TTC549 (cell line): Measurements from ENCODE around the gene PCDH12.
"Not testable (repeated sequence)": the region's sequence is repeated elsewhere in the genome, so short reads cannot be mapped to it uniquely, and the experiment has no call there.

ENCODE experiments used
- FAIRE-seq: peaks from 2 replicates; lab custom pipeline; 2012; peaks lifted over from hg19 to GRCh38; lab: Jason Lieb, UNC

Gene PCDH12

DNA sequence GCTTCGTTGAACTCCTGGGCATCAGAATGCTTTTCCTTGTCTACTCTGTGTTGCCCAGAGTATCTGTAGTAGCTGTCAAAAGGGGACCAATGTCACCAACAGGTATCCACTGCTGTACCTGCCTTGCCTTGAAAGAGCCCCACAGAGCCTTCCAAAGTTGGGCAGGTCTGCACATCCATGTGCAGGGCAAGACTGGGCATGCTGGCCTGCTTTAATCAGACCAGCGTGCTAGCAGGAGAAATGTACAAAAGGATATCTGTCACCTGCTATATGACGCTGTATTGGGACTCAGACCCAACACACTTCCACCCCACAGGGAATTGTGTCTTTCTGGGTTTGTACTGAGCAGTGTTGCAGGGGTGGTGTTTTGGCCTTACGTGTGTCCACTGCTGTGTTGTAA lies 22.5 kb downstream of the PCDH12 start:
- no peak for FAIRE-seq

DNA sequence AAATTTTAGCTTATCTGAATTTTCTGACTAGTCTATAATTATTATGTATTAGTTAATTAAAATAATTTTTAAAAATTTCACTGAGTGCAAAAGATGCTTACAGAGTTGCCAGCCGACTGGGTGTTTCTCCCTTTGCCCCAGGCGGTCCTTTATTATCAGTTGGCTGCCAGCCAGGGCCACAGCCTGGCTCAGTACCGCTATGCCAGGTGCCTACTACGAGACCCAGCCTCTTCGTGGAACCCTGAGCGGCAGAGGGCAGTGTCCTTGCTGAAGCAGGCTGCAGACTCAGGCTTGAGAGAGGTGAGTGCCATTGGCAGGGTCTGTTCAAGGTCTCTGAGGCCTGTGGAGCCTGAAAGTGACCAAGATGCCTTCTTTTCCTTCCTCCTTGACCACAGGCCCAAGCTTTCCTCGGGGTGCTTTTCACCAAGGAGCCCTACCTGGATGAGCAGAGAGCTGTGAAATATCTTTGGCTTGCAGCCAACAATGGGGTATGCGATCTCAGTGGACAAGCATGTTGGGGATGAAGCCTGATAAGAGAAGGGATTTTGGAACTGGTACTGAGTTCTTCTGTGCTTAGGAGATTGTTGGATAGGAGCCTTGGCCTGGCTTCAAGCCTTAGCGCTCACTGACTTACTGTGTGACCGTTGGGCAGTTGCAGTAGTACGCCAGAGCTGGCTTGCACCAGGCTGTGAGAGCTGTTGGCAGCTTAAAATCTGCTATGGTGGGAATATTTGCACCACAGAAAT lies 23.7 kb downstream of the PCDH12 start:
- no peak for FAIRE-seq

DNA sequence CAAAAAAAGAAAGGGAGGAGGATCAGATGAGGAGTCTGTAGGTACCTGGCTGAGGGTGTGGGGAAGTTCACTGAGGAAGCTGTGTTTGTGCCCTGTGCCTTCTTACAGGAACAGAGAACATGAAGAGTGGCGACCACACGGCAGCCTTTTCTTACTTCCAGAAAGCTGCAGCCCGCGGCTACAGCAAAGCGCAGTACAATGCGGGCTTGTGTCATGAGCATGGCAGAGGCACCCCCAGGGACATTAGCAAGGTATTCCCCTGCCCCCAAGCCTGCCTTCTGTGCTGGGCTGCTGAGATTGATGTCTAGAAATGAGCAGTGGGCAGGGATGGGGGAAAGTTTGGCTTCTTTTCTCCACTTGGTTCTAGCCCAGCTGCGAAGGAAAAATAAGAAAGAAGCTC lies 24.9 kb downstream of the PCDH12 start:
- no peak for FAIRE-seq

DNA sequence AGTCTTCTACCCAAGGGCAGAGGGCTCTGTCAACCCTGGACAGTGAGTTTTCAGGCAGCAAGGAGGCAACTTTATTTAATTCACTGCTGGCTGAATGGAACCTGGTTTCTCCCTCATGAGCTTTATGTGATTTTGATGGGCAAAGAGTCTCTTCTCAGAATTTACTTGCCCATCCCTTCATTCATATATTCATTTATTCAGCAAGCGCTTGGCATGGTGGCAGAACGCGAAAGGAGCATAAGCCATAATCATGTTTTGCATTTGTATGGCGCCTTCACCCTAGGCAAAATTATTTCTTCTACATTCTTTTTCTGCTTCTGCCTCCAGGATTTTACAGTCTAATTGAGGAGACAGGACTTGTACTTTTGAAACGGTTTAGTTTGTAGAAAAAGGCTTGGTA lies 26.3 kb downstream of the PCDH12 start:
- FAIRE-seq = no peak

DNA sequence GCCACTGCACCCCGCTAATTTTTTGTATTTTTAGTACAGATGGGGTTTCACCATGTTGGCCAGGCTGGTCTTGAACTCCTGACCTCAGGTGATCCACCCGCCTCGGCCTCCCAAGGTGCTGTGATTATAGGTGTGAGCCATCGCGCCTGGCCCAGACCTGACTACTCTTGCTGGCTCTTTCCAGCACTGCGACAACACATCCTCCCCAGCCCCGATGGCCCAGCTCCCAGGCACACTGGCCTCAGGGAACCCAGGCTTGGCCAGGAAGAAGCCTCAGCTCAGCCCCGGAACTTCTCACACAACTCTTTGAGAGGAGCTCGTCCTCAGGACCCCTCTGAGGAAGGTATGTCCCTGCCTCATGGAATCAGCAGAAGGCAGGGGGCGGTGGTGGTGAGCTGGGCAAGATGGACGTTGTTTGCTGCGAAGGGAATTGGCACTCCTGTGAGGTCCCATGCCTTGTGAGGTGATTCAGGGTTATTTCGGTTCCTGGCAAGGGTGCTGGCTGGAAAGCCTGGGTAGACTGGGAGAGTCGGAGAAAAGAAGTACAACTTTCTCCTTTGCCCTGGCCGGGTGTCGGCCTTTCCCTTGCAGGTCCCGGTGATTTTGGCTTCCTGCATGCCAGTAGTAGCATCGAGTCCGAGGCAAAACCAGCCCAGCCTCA lies 28.5 kb downstream of the PCDH12 start:
- FAIRE-seq = no peak

DNA sequence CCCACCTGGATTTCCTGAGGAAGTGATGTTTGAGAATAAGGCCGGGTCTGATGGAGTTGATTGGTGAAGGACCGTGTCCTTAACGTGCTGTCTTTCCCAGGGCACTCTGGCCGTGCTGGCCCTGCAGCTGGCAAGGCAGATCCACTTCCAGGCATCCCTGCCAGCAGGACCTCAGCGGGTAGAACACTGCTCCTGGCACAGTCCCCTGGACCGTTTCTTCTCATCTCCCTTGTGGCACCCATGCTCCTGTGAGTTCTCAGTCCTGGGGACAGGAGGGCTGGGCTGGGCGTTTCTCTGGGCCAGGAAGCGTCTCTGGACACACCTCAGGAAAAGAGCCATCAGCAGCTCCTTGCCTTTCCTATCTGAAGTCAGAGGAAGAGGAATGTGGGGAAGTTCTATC lies 30.0 kb downstream of the PCDH12 start:
- FAIRE-seq = no peak

DNA sequence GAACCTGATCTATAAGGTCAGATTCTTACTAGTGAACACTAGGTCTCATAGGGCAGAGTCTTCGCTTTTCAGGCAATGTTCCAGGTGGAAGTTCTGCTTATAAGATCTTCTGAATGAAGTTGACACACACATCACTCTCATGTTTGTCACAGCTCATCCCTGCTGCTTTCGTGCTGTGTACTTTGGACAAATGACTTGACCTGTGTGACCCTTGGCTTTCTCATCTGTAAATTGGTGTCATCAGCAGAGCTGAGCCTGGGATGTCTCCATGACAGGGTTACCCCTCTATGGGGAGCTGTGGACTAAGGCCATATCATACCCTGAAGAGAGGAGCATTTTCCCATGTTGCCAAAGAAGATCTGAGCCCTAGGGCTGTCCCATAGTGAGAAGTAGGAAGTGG lies 31.6 kb downstream of the PCDH12 start:
- no peak for FAIRE-seq

DNA sequence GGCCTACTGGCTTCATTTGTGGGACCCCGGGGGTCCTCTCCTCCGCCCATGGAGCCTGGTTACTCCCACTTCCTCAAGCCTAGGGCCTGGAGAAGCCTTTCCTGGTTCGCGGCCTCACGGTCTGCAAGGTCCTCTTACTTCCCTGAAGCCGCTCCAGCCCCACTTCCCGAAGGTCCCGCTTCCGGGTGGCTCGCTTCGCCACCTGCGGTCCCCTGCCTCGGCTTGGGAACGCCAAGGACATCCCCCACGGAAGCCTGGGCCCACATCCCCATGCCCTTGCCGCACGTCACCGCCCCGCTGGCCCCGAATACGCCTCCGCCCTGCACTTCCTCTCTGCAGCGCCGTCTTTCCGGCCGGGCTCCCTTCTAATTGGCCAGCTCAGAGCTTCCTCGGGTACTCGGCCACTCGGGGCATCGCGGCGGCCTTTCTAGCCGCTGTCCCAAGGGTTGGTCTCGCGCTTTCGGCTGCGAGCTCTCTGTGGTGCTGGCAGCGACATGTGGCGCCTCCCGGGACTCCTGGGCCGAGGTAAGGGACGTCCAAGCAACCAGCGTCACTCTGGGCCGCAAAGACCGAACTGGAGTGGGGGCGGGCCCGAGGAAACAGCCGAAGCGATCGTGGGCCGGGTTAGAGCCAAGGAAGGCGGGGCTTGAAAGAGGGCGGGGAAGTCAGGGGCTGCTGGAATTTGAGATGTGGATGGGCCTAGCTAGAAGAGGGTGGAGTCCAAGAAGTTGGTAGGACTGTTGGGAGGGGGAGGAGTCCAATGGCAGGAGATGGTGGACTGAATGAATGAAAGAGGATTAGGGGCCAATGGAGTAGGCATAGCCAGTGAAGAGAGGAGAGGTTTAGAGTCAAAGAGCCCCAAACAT lies 34.3 kb downstream of the PCDH12 start, which contains the start of gene DELE1:
Gene DELE1, plus strand, starts transcription at position 424 of the 866 bp plus-strand sequence. Its CDS starts 71 bp downstream, at position 495.
- FAIRE-seq = peak; percentile 78

DNA sequence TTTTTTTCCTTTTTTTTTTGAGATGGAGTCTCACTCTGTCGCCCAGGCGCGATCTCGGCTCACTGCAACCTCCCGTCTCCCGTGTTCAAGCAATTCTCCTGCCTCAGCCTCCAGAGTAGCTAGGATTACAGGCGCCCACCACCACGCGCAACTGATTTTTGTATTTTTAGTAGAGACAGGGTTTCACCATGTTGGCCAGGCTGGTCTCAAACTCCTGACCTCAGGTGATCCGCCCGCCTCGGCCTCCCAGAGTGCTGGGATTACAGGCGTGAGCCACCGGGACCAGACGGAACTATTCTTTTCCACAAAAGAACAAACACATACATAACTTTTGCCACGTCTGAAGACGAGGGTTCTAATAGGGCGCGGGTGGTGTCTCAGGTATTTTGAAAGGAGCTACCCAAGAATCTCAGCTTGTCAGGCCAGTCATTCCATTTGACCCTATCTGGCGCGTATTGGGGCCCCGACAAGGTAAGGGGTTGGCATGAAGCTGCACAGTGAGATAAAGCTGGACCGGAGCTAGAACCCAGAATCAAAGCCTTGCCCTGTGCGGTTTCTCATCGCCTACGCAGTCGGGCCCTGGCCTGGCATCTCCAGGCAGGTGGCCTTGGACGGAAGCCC lies 35.1 kb downstream of the PCDH12 start:
- FAIRE-seq = not testable (repeated sequence)

DNA sequence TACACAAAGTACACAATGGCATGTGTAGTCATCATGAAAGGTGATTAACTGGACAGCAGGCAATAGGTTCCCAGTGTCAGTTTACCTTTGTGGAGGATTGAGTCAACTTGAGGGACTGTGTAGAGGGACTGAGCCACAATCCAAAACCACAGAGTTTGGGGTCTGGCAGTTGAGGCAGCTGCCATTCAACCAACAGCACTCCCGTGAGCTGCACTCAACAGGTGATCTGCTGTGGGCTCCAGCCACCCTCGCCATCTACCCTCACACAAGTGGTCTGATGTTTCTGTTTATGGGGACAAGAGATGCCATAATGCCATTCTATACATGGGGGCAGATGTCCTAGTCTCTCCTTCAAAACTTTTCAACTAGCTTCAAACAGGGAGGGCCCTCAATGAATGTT lies 37.2 kb downstream of the PCDH12 start:
- no peak for FAIRE-seq

DNA sequence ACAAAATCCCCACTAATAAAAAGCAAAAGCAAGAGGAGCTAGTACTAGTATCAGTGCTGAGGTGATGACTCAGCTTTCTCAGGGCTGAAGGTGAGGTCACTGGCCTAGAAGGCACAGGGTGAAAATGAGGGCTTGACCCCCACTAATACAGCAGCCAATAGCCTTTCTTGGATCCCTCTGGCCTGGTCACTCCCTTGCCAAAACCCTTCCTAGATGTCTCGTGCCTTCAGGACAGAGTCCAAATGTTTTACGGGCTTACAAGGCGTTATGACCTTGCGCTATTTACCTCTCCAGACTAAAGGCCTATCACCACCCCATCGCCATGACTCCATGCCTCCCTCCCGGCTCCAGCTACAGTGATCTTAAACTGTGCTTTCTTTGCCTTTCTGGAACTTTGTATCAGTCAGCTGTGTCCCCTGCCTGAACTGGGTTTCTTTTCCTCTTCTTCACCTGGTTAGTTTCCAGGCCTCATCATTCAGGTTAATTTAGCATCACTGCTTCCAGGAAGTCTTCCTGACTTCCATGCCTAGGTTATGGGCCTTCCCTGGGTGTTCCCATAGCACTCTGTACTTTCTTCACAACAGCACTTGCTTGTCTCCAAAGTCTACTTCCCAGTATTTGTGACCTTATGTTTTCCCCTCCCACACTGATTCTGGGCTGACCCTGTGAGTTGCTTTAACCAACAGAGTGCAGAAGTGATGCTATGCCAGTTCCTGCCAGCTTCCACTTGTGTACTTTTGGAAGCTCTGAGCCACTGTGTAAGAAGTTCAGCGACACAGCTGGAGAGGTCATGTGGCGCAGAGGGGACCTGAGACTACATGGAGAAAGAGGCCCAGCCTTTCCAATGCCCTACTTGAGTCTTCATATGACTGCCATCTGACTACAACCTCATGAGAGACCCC lies 38.5 kb downstream of the PCDH12 start:
- FAIRE-seq = no peak

DNA sequence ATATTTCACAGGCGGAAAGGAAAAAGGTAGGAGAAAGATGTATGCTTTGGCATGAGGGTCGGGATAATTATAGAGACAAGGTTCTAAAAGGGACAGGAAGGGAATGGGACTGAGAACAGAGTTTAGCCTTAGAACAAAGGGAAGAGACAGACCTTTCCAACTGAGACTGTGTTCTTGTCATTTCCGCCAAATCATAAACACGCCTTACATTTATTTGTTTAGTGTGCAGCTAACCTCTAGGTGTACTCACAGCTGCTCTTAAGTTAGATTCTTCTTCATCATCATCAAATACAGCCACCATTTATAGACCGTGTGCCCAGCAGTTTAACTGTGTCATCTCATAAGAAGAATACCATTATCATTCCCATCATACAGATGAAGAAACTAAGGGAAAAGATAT lies 40.2 kb downstream of the PCDH12 start:
- FAIRE-seq = no peak

DNA sequence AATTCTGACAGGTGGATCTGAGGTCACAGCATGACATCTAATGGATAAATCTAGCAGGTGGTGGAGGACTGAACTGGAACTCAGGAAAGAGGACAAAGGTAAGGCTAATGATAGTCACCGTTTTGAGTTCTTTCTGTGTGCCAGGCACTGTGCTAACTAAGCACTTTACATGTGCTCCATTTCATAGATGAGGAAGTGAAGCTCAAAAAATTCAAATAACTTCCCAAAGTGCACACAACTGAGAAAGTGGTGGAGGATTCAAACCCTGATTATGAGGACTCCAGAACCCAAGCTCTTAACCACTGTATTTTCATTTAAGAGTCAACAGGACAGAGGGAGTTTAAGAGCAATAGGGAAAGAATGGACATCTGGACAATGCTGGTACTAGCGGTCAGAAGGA lies 41.5 kb downstream of the PCDH12 start:
- FAIRE-seq = no peak

DNA sequence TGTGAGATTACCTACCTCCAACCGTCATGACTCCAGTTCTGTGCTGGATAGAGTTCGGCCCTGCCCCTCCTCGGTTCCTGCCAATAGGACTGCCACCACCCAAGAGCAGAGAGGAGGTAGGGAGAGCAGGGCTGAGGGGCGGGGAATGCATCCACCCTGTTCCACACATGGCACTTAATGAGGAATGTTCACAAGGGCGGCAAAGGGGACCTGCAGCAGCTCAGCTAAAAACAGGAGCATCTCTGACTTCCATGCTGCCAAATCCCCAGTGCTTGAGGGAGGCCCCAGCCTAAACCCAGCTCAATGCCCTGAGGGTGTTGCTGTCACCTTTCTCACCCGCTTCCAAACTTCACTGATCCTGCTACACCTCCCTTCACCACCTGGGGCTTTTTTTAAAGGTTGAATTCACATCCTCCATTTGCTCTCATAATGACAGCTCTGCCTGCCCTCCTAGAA lies 42.1 kb downstream of the PCDH12 start:
- FAIRE-seq = no peak

DNA sequence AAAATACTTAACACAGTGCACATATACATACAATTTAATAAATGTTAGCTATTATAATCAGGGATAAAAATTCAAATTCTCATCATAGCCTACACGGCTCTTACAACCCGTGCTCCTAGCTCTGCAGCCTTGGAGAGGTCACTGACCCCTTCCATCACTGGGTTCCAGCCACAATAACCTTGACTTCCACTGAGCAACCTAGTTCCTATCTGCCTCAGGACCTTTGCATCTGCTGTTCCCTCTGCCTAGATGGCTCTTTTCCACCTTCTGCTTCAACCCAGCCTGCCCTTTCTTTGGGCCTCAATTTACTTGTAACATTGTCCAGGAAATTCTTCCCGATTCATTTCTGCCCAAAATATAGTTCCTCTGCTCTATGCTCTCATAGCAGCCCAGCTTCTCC lies 43.2 kb downstream of the PCDH12 start:
- FAIRE-seq = no peak

DNA sequence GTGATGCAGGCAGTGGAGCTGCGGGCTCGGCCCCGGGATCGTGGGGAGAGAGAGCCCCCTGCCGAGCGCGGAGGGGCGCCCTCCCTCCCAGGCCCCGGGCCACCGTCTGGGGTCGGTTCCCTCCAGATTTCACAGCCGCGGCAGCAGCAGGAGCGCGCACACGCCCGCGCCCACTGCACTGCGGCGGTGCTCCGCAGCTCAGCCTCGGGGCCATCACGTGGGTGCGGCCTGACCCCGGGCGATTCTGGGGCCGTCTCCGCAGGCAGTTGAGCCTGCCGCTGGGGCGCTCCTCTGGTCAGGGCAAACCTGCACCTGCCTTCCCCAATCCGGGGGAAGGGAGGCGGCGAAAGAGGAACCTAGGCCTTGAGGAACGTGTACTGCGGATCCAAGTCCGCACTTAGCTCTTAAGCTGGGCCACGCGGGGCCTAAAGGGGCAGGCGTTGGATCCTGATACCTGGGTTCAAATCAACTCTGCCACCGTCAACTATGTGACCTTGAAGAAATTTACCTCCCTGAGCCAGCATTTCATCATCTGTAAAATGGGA lies 43.7 kb downstream of the PCDH12 start:
- no peak for FAIRE-seq

DNA sequence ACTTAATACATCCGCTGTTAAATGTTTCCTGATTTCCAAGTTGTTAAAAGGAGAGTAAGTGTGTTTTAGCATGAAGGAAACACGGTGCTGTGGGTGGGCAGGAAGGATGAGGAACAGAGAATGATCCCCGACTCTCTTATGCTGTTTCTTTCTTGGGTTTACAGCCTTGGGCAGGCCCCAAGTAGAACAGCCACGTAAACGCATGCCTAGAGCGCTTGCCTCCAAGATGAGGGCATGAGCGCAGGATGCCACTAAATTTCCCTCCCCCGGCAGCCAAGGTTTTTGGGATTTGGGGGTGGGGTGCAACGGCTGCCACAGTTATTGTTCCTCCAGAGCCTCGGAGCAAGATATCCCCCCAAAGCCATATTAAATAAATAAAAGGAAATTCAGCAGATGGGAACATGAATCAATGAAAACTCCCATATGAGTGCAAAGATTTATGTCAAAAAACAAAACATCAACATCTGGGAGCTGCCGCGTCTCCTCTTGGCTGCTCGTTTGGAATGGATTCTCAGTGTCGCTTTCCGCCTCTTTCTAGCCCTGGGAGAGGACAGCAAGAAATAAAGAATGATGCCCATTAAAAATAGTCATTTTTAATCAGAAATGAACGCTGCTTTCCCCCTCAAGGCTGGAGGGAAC lies 44.3 kb downstream of the PCDH12 start:
- FAIRE-seq = no peak

DNA sequence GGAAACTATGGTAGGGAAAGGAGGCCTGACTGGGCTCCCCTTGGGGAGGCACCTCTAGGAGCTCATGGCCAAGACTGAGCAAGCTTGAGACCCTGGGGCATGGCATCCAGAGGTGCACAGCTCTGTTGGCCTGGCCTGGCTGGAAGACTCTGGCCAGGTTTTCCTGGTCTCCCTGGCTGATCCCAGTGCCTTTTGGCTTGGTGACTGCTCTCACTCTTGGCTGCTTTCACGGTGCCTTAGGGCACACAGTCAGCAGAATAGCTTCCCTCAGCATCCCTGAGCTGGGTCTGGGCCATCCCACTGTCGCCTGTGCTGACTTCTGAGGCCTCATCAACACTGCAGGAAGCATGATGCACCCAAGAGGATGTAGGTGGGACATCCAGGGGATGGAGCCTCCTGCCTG lies 47.7 kb downstream of the PCDH12 start:
- FAIRE-seq = no peak

DNA sequence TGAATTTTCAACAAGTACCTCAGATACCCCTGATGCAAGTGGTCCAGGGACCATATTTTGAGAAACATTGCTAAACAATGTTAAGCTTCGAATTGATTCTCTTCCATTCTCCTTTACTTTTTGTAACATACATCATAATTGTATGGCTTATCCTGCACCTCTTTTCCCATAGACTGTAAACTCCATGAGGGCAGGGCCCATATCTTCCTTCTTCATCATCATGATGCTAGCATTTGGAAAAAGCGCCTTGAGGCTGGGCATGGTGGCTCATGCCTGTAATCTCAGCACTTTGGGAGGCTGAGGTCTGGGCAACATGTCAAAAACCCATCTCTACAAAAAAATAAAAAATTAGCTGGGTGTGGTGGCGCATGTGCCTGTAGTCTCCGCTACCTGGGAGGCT lies 48.8 kb downstream of the PCDH12 start:
- FAIRE-seq = no peak

DNA sequence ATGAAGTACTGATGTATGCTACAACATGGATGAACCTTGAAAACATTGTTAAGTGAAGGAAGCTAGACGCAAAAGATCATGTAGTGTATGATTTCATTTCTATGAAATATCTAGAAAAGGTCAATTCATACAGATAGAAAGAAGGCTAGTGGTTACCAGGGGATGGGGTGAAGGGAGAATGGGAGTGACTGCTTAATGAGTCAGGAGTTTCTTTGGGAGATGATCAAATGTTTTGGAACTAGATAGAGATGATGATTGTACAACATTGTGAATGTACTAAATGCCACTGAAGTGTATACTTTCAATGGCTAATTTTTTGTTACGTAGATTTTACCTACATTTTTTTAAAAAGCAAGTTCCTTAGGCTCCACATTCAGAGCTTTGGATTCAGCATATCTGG lies 49.2 kb downstream of the PCDH12 start:
- no peak for FAIRE-seq

DNA sequence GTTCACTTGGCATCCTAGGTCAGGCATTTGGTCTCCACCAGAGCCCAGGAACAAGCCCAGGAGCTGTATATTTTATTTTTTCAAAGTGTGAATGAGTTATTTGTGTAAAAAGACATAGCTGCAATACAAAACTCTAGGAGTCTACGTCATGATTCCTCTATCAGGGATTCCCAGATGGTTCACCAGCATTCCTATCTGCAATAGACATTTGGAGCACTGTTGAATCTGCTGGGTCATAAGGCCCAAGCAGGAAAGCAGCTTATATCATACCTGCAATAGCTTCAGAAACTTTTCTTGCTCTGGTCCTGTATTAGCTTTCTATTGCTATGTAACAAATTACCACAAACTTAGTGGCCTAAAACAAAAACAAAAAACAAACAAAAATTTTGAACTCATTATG lies 51.0 kb downstream of the PCDH12 start:
- no peak for FAIRE-seq
